IPS-20b (cell line): ENCODE measurements around the gene TAOK3.

Source experiments
- H3K27ac ChIP-seq: one replicate; pipeline ENCODE4 v1.5.1; 2013; ENCODE audit warnings: low read length
- H3K27me3 ChIP-seq: 2 replicates; pipeline ENCODE4 v1.6.1; 2013; ENCODE audit warnings: mild to moderate bottlenecking, low read length, inconsistent platforms; ENCODE audit not compliant: insufficient read depth
- H3K36me3 ChIP-seq: 2 replicates; pipeline ENCODE4 v1.6.1; 2013; ENCODE audit warnings: low read depth, mild to moderate bottlenecking, inconsistent platforms, low read length, moderate library complexity; ENCODE audit not compliant: insufficient read depth
- H3K4me1 ChIP-seq: 2 replicates; pipeline ENCODE4 v1.6.1; 2013; ENCODE audit warnings: mild to moderate bottlenecking, control low read depth, inconsistent platforms, low read length, moderate library complexity; ENCODE audit not compliant: insufficient read depth
- H3K4me3 ChIP-seq: 2 replicates; pipeline ENCODE4 v1.5.1; 2013; ENCODE audit warnings: mild to moderate bottlenecking, low read length, inconsistent platforms
- H3K9ac ChIP-seq: 2 replicates; pipeline ENCODE4 v1.6.1; 2013; ENCODE audit warnings: low read depth, mild to moderate bottlenecking, inconsistent platforms, low read length, moderate library complexity
- H3K9me3 ChIP-seq: 2 replicates; pipeline ENCODE4 v1.6.1; 2013; ENCODE audit warnings: mild to moderate bottlenecking, low read depth, low read length, inconsistent platforms; ENCODE audit not compliant: insufficient read depth

The TAOK3 gene

DNA sequence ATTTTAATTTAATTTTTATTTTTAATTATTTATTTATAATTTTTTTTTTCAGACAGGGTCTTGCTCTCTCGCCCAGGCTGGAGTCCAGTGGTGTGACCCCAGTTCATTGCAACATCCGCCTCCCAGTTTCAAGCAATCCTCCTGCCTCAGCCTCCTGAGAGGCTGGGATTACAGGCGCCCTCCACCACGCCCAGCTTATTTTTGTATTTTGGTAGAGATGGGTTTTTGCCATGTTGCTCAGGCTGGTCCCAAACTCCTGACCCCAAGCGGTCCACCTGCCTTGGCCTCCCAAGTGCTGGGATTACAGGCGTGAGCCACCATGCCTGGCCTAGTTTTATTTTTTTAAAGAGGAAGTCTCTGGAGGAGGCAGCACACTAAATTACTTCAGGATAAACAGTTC, 250.4 kb downstream of the TAOK3 start:
- Histone ChIP-seq H3K36me3 (no peaks in the 10 kb centered on the region), H3K27ac (no peak overlapping the region), H3K9ac (no peak overlapping the region), H3K4me1 (peaks cover 11% of the 10 kb centered on the region; the same call in 1 of the 2 replicates), H3K9me3 (no peaks in the 10 kb centered on the region), H3K27me3 (no peaks in the 10 kb centered on the region), H3K4me3 (no peak overlapping the region)

DNA sequence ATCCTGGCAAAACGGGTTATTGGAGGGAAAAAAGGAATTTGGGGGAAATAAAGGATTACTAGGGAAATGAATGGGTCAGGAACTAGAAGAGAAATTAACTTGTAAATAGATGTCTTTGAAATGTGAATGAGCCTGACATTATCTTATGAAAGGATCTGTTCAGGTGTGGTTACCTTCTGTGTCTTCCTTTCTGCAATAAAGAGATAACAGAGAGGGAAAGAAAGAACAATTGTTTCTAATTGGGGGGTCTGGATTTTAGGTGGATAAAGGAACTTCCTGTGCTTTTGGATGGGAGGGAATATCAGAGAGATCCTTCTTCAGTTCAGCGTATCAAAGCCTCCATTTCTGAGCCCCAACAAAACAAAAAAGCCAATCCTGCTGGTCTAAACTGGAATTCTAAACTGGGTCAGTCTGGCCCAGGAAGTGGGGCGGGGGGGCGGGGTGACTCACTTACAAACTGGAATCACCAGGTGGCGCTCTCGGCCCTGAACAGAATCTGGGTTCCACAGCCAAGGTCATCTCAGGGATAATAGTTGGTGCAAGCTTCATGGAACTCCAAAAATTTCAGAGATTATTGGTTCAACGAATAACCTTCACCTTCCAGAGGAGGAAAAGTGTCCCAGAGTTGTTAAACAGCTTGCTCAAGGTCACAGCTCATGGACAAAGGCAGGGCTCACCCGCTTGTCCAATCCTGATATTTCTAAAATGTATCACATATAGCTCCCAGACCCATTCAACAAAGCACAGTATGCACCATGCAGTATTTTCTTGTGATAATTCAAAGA, 251.9 kb downstream of the TAOK3 start:
- H3K4me1 ChIP-seq: peaks cover 16% of the 10 kb centered on the region; the same call in 1 of the 2 replicates
- no peaks in the 10 kb centered on the region for H3K36me3 ChIP-seq
- peak overlapping the region; percentile 91 for H3K9ac ChIP-seq
- no peaks in the 10 kb centered on the region for H3K27me3 ChIP-seq
- H3K4me3 ChIP-seq: peak overlapping the region; percentile 59
- H3K27ac ChIP-seq: peak overlapping the region; percentile 100
- no peaks in the 10 kb centered on the region for H3K9me3 ChIP-seq

DNA sequence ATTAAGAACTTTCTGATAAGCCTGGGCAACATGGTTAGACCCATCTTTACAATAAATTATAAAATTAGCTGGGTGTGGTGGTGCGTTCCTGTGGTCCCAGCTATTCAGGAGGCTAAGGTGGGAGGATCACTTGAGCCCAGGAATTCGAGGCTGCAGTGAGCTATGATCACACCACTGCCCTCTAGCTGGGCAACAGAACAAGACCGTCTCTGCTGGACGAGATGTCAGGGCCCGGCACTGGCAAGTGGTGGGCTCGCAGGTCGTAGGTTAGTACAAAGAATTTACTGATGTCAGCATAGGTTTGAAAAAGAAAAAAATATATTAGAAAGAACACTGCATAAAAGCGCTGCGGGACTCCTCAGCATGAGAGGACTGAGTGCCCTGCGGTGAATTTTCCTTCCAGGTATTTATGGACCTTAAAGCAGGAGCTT, 253.2 kb downstream of the TAOK3 start:
- Histone ChIP-seq H3K4me1 (peaks cover 16% of the 10 kb centered on the region; the same call in 1 of the 2 replicates), H3K27me3 (no peaks in the 10 kb centered on the region), H3K9me3 (peaks cover 5% of the 10 kb centered on the region; the same call in 1 of the 2 replicates), H3K36me3 (no peaks in the 10 kb centered on the region), H3K9ac (peak overlapping the region; percentile 73), H3K4me3 (peak overlapping the region; percentile 28; the same call in 1 of the 2 replicates), H3K27ac (peak overlapping the region; percentile 35)

DNA sequence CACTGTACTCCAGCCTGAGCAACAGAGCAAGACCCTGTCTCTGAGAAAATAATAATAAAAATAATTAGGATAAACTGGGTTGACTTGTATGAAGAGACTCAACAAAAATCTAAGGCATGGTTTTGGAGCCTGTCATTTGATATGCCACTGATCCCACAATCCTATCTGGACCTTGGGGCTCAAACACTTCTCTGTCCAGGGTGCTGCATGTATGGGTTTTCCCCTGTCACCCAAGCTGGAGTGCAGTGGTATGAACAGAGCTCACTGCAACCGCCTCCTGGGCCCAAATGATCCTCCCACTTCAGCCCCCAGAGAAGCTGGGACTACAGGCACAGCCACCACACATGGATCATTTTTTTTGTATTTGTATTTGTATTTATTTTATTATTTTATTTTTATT, 263.6 kb downstream of the TAOK3 start:
- H3K27me3 ChIP-seq: no peaks in the 10 kb centered on the region
- no peak overlapping the region for H3K4me3 ChIP-seq
- no peak overlapping the region for H3K27ac ChIP-seq
- H3K9ac ChIP-seq: no peak overlapping the region
- no peaks in the 10 kb centered on the region for H3K36me3 ChIP-seq
- 0 out of 2 replicates have a peak, but pooled peaks cover 2% of the 10 kb centered on the region for H3K4me1 ChIP-seq
- H3K9me3 ChIP-seq: no peaks in the 10 kb centered on the region

DNA sequence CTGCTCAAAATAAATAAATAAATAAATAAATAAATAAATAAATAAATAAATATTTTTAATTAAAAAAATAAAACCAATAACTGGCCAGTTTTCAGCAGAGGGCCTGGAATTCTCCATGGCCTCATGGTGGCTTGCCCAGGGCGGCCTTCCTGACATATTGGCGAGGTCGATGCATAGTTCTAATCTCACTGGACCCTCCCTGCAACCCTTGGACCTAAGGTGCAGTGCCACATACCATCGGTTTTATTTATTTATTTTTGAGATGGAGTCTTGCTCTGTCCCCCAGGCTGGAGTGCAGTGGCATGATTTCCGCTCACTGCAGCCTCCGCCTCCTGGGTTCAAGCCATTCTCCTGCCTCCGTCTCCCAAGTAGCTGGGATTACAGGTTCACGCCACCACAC, 265.0 kb downstream of the TAOK3 start:
- H3K4me3 ChIP-seq: no peak overlapping the region
- no peaks in the 10 kb centered on the region for H3K27me3 ChIP-seq
- no peak overlapping the region for H3K9ac ChIP-seq
- no peaks in the 10 kb centered on the region for H3K36me3 ChIP-seq
- 0 out of 2 replicates have a peak, but pooled peaks cover 2% of the 10 kb centered on the region for H3K4me1 ChIP-seq
- no peaks in the 10 kb centered on the region for H3K9me3 ChIP-seq
- no peak overlapping the region for H3K27ac ChIP-seq

DNA sequence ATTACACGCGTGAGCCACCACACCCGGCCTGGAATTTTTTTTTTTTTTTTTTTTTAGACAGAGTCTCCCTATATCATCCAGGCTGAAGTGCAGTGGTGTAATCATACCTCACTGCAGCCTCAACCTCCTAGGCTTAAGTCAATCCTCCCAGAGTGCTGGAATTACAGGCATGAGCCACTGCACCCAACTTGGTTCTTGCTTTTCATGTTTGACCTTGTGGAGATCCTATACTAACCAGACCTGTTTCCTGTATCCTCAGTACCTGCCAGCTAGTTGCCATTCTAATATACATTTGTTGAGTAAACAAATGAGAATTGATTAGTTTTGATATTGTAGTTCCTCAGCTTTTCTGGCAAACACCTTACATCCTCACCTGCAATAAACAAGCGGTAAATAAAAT, 265.7 kb downstream of the TAOK3 start:
- Histone ChIP-seq H3K9me3 (no peaks in the 10 kb centered on the region), H3K27ac (no peak overlapping the region), H3K27me3 (no peaks in the 10 kb centered on the region), H3K4me1 (peaks cover 6% of the 10 kb centered on the region; the same call in 1 of the 2 replicates), H3K9ac (no peak overlapping the region), H3K36me3 (no peaks in the 10 kb centered on the region; the same call in 1 of the 2 replicates), H3K4me3 (no peak overlapping the region)

DNA sequence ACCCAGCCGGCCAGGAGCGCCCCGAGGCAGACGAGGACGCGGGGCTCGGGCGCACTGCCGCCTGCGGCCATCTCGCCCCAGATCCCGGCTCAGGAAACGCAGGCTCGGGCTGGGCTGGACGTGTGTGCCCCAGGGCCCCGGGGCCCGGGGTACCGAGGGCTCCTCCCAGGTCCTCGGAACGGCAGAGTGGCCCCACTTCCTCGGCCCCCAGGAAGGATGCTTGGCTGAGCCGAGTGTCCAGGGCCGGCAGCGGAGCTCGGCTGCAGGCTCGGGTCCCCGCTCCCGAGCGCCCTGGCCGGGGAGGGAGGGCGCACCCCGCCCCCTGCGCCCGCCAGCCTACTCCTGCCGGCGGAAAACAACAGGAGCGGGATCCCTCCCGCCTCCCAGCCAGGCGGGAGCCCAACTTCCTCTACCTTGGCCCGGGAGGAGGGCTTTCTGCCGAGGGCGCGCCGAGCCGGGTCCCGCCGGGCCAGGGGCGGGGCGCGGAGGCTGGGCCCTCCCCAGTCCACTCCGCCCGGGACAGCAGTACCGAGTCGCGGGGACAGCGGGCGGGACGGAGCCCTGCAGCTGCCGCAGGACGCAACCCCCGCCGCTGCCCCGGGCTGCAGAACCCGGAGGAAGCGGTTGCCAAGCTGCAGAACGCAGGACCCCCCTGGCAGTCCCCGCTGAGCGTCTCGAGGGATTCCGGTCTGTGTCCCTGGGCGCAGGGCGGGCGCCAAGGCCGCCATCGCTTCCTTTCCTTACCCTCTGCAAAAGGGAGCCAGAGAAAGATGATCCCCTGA, 268.9 kb downstream of the TAOK3 start, which contains the start of gene VSIG10:
TSS of gene VSIG10 (minus strand) at position 411 of the 782 bp plus-strand sequence. CDS start at position 71, 340 bp downstream.
- peak within 1 kb of the TSS; percentile 92 for H3K9ac ChIP-seq
- peaks cover 13% of the 10 kb centered on the region; the same call in 1 of the 2 replicates for H3K4me1 ChIP-seq
- peak within 1 kb of the TSS; percentile 92 for H3K4me3 ChIP-seq
- H3K27me3 ChIP-seq: no peaks in the 10 kb centered on the region
- H3K27ac ChIP-seq: peak within 1 kb of the TSS; percentile 83
- H3K36me3 ChIP-seq: peaks cover 22% of the 10 kb centered on the region
- H3K9me3 ChIP-seq: no peaks in the 10 kb centered on the region

DNA sequence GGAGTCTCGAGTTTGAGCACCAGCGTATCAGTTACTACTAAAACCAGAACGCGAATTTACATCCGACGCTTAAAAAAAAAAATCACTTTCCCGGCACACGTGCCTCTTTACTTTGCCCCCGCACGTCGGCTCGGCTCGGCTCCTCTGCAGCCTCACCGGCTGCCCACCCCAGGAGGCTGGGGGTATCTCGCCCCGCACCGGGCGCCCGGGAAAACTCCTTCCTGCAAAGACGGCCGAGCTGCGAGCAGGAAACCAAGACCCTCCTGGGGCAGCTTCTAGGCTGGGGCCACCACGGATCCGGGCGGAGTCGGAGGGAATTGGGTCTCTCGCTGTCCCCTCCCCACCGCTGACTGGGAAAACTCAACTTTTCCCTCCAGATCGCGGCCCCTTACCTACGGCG, 269.5 kb downstream of the TAOK3 start:
- H3K9ac ChIP-seq: peak overlapping the region; percentile 92
- peak overlapping the region; percentile 83 for H3K27ac ChIP-seq

DNA sequence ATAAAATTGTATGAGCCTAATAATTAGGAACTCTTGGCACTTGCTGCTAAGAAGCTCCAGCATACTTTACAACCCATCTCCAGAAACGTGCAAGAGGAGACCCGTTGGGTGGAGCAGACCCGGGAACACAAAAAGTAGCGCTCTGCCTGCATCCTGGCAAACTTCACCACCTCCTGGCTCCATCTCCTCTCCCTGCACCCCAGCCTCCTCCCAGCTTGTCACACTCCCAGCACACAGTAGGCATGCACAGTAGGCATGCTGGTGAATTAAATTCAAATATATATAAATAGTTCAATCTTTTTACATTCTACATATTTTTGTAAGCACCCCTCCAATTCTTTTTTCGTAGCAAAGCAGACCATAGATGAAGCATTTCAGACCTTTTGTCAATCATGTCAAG, 270.1 kb downstream of the TAOK3 start:
- Histone ChIP-seq H3K9me3 (no peaks in the 10 kb centered on the region), H3K4me1 (peaks cover 16% of the 10 kb centered on the region; the same call in 1 of the 2 replicates), H3K9ac (peak overlapping the region; percentile 92), H3K27ac (no peak overlapping the region), H3K27me3 (no peaks in the 10 kb centered on the region), H3K36me3 (peaks cover 22% of the 10 kb centered on the region), H3K4me3 (peak overlapping the region; percentile 92)

More for the DNA sequence above, 269.5 kb downstream of the TAOK3 start:
- Histone ChIP-seq H3K4me3 (peak overlapping the region; percentile 92), H3K27me3 (no peaks in the 10 kb centered on the region), H3K36me3 (peaks cover 22% of the 10 kb centered on the region), H3K4me1 (peaks cover 16% of the 10 kb centered on the region; the same call in 1 of the 2 replicates), H3K9me3 (no peaks in the 10 kb centered on the region)

DNA sequence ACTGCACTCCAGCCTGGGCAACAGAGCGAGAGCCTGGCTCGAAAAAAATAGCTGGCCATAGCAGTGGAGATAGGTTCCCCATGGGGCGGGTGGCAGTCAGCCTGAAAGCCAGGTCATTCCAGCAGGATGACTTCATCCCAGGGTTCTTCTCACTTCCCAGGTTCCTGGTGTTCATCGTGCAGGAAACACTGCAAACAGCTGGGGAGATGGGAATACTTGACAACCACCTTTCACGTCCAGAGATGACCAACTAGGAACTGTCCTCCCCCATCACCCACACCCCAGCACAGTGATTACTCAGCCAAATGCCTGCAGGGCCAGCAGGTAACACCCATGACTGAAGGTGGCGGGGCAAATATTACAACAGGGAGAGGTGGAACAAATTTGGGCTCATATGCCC, 270.6 kb downstream of the TAOK3 start:
- Histone ChIP-seq H3K27me3 (no peaks in the 10 kb centered on the region), H3K27ac (no peak overlapping the region), H3K4me3 (peak overlapping the region; percentile 92), H3K9ac (peak overlapping the region; percentile 92; the same call in 1 of the 2 replicates), H3K9me3 (no peaks in the 10 kb centered on the region), H3K4me1 (peaks cover 15% of the 10 kb centered on the region; the same call in 1 of the 2 replicates), H3K36me3 (peaks cover 22% of the 10 kb centered on the region)

DNA sequence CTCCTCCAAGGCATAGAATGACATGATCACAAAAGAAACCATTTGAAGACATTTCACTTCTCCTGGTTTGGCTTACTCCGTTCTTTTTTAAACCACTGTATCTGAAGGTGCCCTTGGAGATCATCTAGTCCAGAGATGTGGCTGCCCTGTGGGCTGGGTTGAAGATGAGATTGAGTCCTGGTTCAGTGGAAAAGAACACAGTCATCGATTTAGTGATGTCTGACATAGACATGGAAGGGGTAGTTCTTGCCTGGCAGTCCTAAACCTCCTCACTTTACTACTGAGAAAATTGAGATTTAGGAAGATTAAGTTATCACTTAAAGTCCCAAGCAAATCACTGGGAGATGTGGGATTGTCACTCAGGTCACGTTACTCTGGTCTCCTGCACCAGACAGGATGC, 271.7 kb downstream of the TAOK3 start:
- Histone ChIP-seq H3K9me3 (no peaks in the 10 kb centered on the region), H3K27me3 (no peaks in the 10 kb centered on the region), H3K4me3 (no peak overlapping the region), H3K4me1 (peaks cover 14% of the 10 kb centered on the region; the same call in 1 of the 2 replicates), H3K36me3 (peaks cover 22% of the 10 kb centered on the region), H3K9ac (peak overlapping the region; percentile 15; the same call in 1 of the 2 replicates), H3K27ac (no peak overlapping the region)
